ENCODE measurements around the gene FOXO6. TPM values are rescaled to one million over a fixed set of nuclear protein-coding genes. Genes with fewer than 3 reads are reported as not detected.

The FOXO6 gene
- total and polyA plus RNA-seq, 8 donors: 0.63 to 2.8 (median 1.9) TPM

DNA sequence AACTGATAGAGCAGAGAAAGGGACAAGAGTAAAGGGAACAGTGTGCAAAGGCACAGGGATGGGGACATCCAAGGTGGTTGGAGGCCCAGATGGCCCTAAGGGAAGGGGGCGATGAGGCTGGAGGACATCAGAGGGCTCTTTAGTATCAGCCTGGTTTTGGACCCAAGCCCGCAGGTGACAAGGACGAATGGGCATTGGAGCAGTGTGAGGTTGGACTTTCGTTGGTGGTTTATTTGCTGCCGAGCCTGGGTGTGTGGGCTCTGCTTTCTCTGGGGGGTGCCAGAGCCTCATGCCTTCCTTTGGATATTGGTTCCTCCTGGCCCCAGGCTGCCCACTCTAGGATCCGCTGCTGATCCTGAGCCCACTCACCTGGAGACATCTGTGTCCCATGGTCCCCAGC is 12.1 kb downstream of the FOXO6 start:
- ATAC-seq (no peak), DNase-seq (no peak)
- TF ChIP-seq, protein P1, sequence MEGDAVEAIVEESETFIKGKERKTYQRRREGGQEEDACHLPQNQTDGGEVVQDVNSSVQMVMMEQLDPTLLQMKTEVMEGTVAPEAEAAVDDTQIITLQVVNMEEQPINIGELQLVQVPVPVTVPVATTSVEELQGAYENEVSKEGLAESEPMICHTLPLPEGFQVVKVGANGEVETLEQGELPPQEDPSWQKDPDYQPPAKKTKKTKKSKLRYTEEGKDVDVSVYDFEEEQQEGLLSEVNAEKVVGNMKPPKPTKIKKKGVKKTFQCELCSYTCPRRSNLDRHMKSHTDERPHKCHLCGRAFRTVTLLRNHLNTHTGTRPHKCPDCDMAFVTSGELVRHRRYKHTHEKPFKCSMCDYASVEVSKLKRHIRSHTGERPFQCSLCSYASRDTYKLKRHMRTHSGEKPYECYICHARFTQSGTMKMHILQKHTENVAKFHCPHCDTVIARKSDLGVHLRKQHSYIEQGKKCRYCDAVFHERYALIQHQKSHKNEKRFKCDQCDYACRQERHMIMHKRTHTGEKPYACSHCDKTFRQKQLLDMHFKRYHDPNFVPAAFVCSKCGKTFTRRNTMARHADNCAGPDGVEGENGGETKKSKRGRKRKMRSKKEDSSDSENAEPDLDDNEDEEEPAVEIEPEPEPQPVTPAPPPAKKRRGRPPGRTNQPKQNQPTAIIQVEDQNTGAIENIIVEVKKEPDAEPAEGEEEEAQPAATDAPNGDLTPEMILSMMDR (IDR thresholded peaks at IDR 0.05): no peak
- H3K9me3 ChIP-seq: no peaks in the 10 kb centered on the region
- H3K36me3 ChIP-seq: no peaks in the 10 kb centered on the region
- no peak overlapping the region for H3K27ac ChIP-seq
- no peaks in the 10 kb centered on the region for H3K4me1 ChIP-seq
- no peak overlapping the region for H3K4me3 ChIP-seq
- peaks cover 0 to 31% of the 10 kb centered on the region in 2 donors for H3K27me3 ChIP-seq
- intact Hi-C loops (cut with DNase I): no loop called here

GRCh38 chr1:41374711-41375110 is 13.5 kb downstream of the FOXO6 start:
- no peaks in the 10 kb centered on the region for H3K4me1 ChIP-seq
- no peak overlapping the region for H3K4me3 ChIP-seq
- no peaks in the 10 kb centered on the region for H3K36me3 ChIP-seq
- peaks cover 0 to 23% of the 10 kb centered on the region in 2 donors for H3K27me3 ChIP-seq
- DNase-seq (no peak), ATAC-seq (no peak)
- TF ChIP-seq, protein P1 (IDR thresholded peaks at IDR 0.05): no peak
- no peaks in the 10 kb centered on the region for H3K9me3 ChIP-seq
- intact Hi-C loops (cut with DNase I): no loop called here
- no peak overlapping the region for H3K27ac ChIP-seq

DNA sequence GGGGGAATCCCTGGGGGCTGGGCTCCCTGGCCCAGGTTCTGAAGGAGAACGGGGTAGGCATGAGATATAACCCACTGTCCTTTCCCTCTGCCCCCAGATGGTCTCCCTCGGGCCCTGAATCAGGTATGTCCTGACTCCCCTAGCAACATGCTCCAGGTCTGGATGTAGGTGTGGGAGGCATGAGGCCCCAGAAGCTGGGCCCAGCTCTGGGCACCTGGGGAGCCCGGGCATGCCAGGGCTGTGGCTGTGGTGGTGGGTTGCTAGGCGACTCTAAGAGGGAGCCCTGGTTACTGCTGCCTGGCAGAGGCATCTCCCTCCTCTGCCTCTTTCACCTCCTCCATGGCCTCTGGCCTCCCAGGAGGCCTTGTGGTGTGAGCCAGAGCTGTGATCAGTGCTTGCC is 16.2 kb downstream of the FOXO6 start:
- Histone ChIP-seq H3K4me3 (no peak overlapping the region), H3K36me3 (no peaks in the 10 kb centered on the region), H3K27ac (no peak overlapping the region), H3K4me1 (peaks cover 0 to 17% of the 10 kb centered on the region in 2 donors), H3K9me3 (no peaks in the 10 kb centered on the region), H3K27me3 (peaks cover 0 to 38% of the 10 kb centered on the region in 2 donors)
- ATAC-seq (no peak), DNase-seq (no peak)
- intact Hi-C loops (cut with DNase I): no loop called here
- TF ChIP-seq, protein P1 (IDR thresholded peaks at IDR 0.05): no peak

GRCh38 chr1:41378222-41378621 is 17.0 kb downstream of the FOXO6 start:
- ATAC-seq (no peak), DNase-seq (no peak)
- TF ChIP-seq, protein P1 (IDR thresholded peaks at IDR 0.05): no peak
- no peak overlapping the region for H3K4me3 ChIP-seq
- H3K9me3 ChIP-seq: no peaks in the 10 kb centered on the region
- H3K27ac ChIP-seq: no peak overlapping the region
- peaks cover 0 to 24% of the 10 kb centered on the region in 2 donors for H3K4me1 ChIP-seq
- peaks cover 0 to 38% of the 10 kb centered on the region in 2 donors for H3K27me3 ChIP-seq
- intact Hi-C loops (cut with DNase I): no loop called here
- no peaks in the 10 kb centered on the region for H3K36me3 ChIP-seq

GRCh38 chr1:41378999-41379737 is 17.9 kb downstream of the FOXO6 start:
- H3K4me3 ChIP-seq: no peak overlapping the region
- H3K4me1 ChIP-seq: peaks cover 0 to 29% of the 10 kb centered on the region in 2 donors
- no peaks in the 10 kb centered on the region for H3K9me3 ChIP-seq
- DNase-seq (no peak), ATAC-seq (no peak)
- TF ChIP-seq, protein P1 (IDR thresholded peaks at IDR 0.05): no peak
- peaks cover 0 to 40% of the 10 kb centered on the region in 2 donors for H3K27me3 ChIP-seq
- intact Hi-C loops (cut with DNase I): no loop called here
- H3K36me3 ChIP-seq: no peaks in the 10 kb centered on the region
- H3K27ac ChIP-seq: no peak overlapping the region

Measured in left lung (tissue), 10 donors.